NCI-H1436 (cell line): ENCODE measurements around the gene BCL7B.
"Not testable (repeated sequence)": the region's sequence is repeated elsewhere in the genome, so short reads cannot be mapped to it uniquely, and the experiment has no call there.

Experiments used
- DNase-seq: peaks from one replicate; lab custom pipeline; 2025; lab: John Stamatoyannopoulos, UW

The BCL7B gene

DNA sequence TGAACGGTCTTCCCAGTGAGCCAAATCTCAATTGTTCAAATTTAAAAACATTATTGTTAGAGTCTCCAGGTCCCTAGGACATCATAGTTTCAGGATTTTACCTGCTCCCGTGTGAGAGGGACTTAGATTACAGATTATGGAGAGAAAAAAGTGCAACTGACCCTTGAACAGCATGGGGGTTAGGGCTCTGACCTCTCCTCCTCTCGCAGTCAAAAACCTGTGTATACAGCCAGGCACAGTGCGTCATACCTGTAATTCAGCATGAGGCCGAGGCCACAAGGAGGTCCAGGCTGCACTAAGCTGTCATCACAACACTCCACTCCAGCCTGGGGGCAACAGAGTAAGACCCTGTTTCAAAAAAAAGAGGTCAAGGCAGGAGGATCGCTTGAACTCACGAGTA is 60.9 kb downstream of the BCL7B start:
- no peak for DNase-seq

DNA sequence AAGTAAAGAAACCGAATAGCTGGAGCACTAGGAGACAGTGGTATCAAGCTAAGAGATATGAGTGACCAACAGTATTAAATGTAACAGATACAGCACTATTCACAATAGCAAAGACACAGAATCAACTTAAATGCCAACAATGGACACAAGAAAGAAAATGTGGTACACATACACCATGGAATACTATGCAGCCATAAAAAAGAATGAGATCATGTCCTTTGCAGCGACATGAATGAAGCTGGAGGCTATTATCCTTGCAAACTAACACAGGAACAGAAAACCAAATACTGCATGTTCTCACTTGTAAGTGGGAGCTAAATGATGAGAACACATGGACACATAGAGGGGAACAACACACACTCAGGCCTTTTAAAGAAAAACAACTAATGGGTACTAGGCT is 62.0 kb downstream of the BCL7B start:
- DNase-seq: not testable (repeated sequence)

- no peak for DNase-seq
These were observed 67.5 kb downstream of the BCL7B start for GRCh38 chr7:73489976-73490375.

DNA sequence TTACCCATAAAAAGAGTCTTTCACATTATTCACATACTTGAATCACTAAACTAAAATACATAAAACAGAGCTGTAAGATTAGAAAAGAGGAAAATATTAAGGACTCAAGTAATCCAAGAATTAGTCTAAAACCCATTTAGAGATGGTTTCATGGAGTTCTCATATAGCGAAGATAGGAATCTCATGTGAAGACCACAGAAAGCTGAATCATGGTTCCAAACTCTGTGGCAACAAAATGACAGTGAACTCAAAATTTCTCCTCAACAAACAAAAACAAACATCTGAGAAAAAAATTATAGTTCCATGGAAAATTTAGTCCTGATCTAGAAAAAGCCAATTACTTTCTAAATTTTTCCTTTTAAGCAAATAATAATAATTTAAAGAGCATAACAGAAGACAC is 70.0 kb downstream of the BCL7B start:
- DNase-seq: no peak
